Neural cell (in vitro differentiated cells): ENCODE measurements around the gene TMEM174.

Source experiments
- SMC3 ChIP-seq: fragments of 450-650 bp; conservative IDR thresholded peaks from 2 replicates; pipeline ENCODE4 v1.6.1; 2014; ENCODE audit warnings: antibody characterized with exemption, mild to moderate bottlenecking, moderate library complexity; ENCODE audit not compliant: poor library complexity
- TF ChIP-seq, protein P1 (sequence below): fragments of 450-650 bp; IDR thresholded peaks from 2 replicates; pipeline ENCODE4 v1.5.1; 2014; ENCODE audit warnings: antibody characterized with exemption, mild to moderate bottlenecking, moderate library complexity; ENCODE audit not compliant: poor library complexity, severe bottlenecking

DNA sequence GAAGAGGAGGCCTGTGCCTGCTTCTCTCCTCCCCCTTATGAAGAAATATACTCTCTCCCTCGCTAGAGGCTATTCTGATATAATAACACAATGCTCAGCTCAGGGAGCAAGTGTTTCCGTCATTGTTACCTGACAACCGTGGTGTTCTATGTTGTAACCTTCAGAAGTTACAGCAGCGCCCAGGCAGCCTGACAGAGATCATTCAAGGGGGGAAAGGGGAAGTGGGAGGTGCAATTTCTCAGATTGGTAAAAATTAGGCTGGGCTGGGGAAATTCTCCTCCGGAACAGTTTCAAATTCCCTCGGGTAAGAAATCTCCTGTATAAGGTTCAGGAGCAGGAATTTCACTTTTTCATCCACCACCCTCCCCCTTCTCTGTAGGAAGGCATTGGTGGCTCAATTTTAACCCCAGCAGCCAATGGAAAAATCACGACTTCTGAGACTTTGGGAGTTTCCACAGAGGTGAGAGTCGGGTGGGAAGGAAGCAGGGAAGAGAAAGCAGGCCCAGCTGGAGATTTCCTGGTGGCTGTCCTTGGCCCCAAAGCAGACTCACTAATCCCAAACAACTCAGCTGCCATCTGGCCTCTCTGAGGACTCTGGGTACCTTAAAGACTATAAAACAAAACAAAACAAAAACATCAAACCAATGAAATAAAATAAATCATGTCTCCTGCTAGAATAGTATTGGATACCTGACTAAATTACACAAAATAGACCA, 1.3 kb downstream of the TMEM174 start:
- TF ChIP-seq, protein P1, sequence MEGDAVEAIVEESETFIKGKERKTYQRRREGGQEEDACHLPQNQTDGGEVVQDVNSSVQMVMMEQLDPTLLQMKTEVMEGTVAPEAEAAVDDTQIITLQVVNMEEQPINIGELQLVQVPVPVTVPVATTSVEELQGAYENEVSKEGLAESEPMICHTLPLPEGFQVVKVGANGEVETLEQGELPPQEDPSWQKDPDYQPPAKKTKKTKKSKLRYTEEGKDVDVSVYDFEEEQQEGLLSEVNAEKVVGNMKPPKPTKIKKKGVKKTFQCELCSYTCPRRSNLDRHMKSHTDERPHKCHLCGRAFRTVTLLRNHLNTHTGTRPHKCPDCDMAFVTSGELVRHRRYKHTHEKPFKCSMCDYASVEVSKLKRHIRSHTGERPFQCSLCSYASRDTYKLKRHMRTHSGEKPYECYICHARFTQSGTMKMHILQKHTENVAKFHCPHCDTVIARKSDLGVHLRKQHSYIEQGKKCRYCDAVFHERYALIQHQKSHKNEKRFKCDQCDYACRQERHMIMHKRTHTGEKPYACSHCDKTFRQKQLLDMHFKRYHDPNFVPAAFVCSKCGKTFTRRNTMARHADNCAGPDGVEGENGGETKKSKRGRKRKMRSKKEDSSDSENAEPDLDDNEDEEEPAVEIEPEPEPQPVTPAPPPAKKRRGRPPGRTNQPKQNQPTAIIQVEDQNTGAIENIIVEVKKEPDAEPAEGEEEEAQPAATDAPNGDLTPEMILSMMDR: no peak
- no peak for TF ChIP-seq SMC3
